Stomach (tissue), 9 donors: ENCODE data around the gene FHIP2A. TPM values are rescaled to one million over a fixed set of nuclear protein-coding genes. Genes with fewer than 3 reads are reported as not detected.
A peak's percentile ranks its signal among the peaks of the same experiment; 100 is the strongest.
"Not testable (repeated sequence)": the region's sequence is repeated elsewhere in the genome, so short reads cannot be mapped to it uniquely, and the experiment has no call there.

Experiments used
- DNase-seq, 2 donors: peaks; one replicate each; pipeline versions ENCODE4 v3.0.0 to v3.0.0-alpha.2; 2013 to 2019
- H3K27ac ChIP-seq, 5 donors: fragments of 200-600 bp in 4 of 5; sonication (generic) in 4 of 5; one replicate each; pipeline ENCODE4 v1.5.1; 2013 to 2019; ENCODE audit warnings: mild to moderate bottlenecking in 1 of 5, moderate library complexity in 1 of 5
- H3K27me3 ChIP-seq, 3 donors: fragments of 200-600 bp; sonication (generic); one replicate each; pipeline ENCODE4 v1.5.1; 2017 to 2019; ENCODE audit warnings: mixed run types in 1 of 3
- H3K36me3 ChIP-seq, 4 donors: fragments of 200-600 bp; sonication (generic); 1 replicate in 3 of 4; 2 replicates in 1 of 4; pipeline ENCODE4 v1.5.1; 2016 to 2019
- H3K4me1 ChIP-seq, 4 donors: fragments of 200-600 bp; sonication (generic); one replicate each; pipeline ENCODE4 v1.5.1; 2016 to 2019
- H3K4me3 ChIP-seq, 4 donors: fragments of 200-600 bp; sonication (generic) in 3 of 4; one replicate each; pipeline ENCODE4 v1.5.1; 2016 to 2019; ENCODE audit warnings: mild to moderate bottlenecking in 1 of 4
- H3K9me3 ChIP-seq, 4 donors: fragments of 200-600 bp; sonication (generic); one replicate each; pipeline ENCODE4 v1.5.1; 2016 to 2019
- EP300 ChIP-seq: sonication (generic); formaldehyde crosslinking; IDR thresholded peaks from one replicate; pipeline ENCODE4 v1.6.1; 2017; ENCODE audit warnings: antibody characterized with exemption
- POLR2A ChIP-seq, 4 donors: fragments of 450-650 bp; IDR thresholded peaks; one replicate each; pipeline ENCODE4 v1.6.1; 2016; ENCODE audit warnings: antibody characterized with exemption in 4 of 4, control low read depth in 2 of 4, mild to moderate bottlenecking in 1 of 4, moderate library complexity in 1 of 4
- POLR2AphosphoS5 ChIP-seq, 3 donors: sonication (generic); formaldehyde crosslinking; IDR thresholded peaks; one replicate each; pipeline ENCODE4 v1.6.1; 2016; ENCODE audit warnings: antibody characterized with exemption in 3 of 3
- WGBS, 5 donors: extraction: QIAGEN DNeasy Blood & Tissue Kit in 3 of 5; methylation state at CpG; one replicate each; pipeline versions ENCODE4 v1.1.5 to v1.1.7; 2013 to 2018; 5-methylcytosine and 5-hydroxymethylcytosine counted together
- intact Hi-C: fragments of 100-400 bp; cut with DNase I; formaldehyde crosslinking; loops from one replicate; pipeline ENCODE4 v1.15.1; 2023; ENCODE audit warnings: low total_unique reads
- polyA plus RNA-seq, 3 donors: library from polyadenylated mRNA; stranded (reverse); fragments of 200-250 nt; gene quantifications; one replicate each; pipeline ENCODE4 v1.2.3, GENCODE V29; 2013
- total RNA-seq, 5 donors: library from RNA; depleted of rRNA; stranded (reverse); fragments of >200 nt; gene quantifications; one replicate each; pipeline versions ENCODE4 v1.1.0 to v1.2.3, GENCODE V29; 2014 to 2016
- TF ChIP-seq, protein P1 (sequence below), 7 experiments: fragments of 450-650 bp in 4 of 7; fragments of 200-600 bp in 3 of 7; sonication (generic) in 3 of 7; IDR thresholded peaks; one replicate each; pipeline ENCODE4 v1.5.1; 2016 to 2019; ENCODE audit warnings: antibody characterized with exemption in 7 of 7, control low read depth in 2 of 7, mild to moderate bottlenecking in 1 of 7
- donor health status: healthy with polysubstance abuse.
- donor health status: Bipolar disorder and iron deficiency.
- donor health status: healthy.

Gene FHIP2A
- total and polyA plus RNA-seq, 8 donors: 0.87 to 264 (median 10.5) TPM

DNA sequence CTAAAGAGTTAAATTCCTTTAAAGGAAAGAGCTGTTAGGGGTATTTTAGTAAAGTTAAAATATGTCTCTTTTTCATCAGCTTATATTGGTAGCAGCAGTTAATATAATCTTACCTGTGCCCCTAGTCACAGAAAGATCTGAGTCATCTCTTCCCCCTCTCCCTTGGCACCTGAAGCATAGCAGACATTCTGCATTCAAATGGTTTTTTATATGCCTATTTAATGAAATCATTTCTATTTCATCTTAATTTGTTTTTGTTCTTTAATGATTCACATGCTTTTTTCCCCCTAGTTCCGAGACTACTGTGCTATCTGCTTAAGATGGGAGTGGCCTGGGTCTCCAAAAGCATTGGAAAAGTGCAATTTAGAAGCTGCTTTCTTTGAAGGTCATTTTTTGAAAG lies 33.3 kb downstream of the FHIP2A start:
- H3K4me3 ChIP-seq: no peak overlapping the region
- H3K4me1 ChIP-seq: peaks cover 0 to 28% (median 5%) of the 10 kb centered on the region in 4 donors
- no peak overlapping the region for H3K27ac ChIP-seq
- intact Hi-C loops: no loop called here
- no peaks in the 10 kb centered on the region for H3K27me3 ChIP-seq
- no peaks in the 10 kb centered on the region for H3K9me3 ChIP-seq
- 93 to 95% (median 94%) methylated on average over 1 of the region's 1 CpG for WGBS, 5 donors
- TF ChIP-seq POLR2A (IDR thresholded peaks at IDR 0.05): no peak
- no peak for TF ChIP-seq EP300
- TF ChIP-seq, protein P1, sequence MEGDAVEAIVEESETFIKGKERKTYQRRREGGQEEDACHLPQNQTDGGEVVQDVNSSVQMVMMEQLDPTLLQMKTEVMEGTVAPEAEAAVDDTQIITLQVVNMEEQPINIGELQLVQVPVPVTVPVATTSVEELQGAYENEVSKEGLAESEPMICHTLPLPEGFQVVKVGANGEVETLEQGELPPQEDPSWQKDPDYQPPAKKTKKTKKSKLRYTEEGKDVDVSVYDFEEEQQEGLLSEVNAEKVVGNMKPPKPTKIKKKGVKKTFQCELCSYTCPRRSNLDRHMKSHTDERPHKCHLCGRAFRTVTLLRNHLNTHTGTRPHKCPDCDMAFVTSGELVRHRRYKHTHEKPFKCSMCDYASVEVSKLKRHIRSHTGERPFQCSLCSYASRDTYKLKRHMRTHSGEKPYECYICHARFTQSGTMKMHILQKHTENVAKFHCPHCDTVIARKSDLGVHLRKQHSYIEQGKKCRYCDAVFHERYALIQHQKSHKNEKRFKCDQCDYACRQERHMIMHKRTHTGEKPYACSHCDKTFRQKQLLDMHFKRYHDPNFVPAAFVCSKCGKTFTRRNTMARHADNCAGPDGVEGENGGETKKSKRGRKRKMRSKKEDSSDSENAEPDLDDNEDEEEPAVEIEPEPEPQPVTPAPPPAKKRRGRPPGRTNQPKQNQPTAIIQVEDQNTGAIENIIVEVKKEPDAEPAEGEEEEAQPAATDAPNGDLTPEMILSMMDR (IDR thresholded peaks at IDR 0.05): no peak
- TF ChIP-seq POLR2AphosphoS5 (IDR thresholded peaks at IDR 0.05): no peak
- no peak for DNase-seq
- peaks cover 30 to 97% (median 93%) of the 10 kb centered on the region in 4 donors for H3K36me3 ChIP-seq

DNA sequence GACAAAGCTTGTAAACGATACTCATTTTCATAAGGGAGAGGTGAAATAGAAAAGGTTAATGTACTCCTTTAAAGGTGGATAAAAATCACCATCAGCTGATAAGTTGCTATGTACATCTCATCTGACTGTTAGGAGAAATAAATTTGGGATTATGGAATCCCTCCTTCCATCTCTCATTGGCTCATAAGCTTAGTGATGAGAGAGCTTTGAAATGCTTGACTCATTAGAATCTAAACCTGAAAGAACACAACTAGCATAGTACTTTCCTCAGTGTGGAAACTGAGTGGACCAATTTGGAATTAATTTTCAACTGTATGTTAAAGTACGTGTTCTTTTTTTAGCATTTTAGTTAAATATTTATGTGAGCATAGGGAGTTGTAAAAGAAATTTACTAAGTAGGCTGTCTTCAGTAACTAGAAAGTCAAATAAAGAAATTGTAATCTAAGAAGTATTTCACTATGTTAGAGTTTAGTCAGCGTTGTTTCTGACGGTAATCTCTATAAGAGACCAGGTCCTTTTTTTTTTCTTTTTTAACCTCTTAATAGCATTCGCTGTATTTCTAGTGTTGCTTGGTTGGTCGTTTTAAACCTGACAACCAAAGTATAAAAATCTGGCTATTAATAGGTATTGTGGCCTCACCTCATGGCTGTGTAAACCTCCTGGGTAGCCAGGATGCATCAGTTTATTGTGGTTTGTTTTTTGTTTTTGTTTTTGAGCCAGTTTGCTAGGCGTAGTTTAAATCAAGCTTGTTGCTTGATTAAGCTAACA lies 34.4 kb downstream of the FHIP2A start:
- no peak for DNase-seq
- Histone ChIP-seq H3K27ac (peak overlapping the region in 1 of 5 donors; percentile 18), H3K4me1 (peaks cover 0 to 28% (median 5%) of the 10 kb centered on the region in 4 donors), H3K4me3 (no peak overlapping the region), H3K9me3 (no peaks in the 10 kb centered on the region), H3K36me3 (peaks cover 31 to 97% (median 93%) of the 10 kb centered on the region in 4 donors), H3K27me3 (no peaks in the 10 kb centered on the region)
- TF ChIP-seq POLR2A (IDR thresholded peaks at IDR 0.05) (no peak), POLR2AphosphoS5 (IDR thresholded peaks at IDR 0.05) (no peak), EP300 (no peak)
- TF ChIP-seq, protein P1 (IDR thresholded peaks at IDR 0.05): no peak
- intact Hi-C loops: no loop called here
- WGBS, 5 donors: 60 to 72% (median 63%) methylated on average over 7 of the region's 7 CpGs

DNA sequence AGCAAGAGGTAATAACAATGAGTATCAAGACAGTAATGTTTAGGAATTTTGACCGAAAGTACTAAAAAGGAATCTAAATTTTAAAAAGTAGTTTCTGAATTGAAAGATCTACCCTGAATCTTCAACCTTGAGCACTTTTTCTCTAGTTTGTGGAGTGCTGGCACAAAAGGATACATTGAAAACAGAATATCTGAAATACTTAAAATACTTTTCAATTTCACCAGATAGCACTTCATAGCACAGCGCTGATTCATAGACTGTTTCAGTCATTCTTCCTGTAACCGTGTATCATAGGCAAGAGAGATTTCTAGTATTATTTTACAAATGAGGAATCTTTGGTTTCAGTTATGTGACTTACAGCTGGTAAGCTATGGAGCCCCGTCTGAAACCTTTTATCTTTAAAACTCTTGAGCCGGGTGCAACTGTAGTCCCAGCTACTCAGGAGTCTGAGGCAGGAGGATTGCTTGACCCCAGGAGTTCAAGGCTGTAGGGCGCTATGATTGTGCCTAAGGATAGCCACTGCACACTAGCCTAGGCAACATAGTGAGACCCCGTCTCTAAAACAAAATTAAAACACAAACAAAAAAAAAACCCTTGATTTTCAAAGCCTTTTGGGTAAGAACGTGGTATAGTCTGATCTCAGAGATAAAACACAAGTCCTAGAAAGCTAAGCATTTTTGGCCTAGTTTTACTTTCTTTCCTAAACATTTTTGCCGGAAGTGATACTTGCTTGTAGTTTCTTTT lies 35.1 kb downstream of the FHIP2A start:
- 82 to 84% (median 82%) methylated on average over 9 of the region's 9 CpGs for WGBS, 5 donors
- intact Hi-C loops: no loop called here
- peaks cover 33 to 97% (median 94%) of the 10 kb centered on the region in 4 donors for H3K36me3 ChIP-seq

DNA sequence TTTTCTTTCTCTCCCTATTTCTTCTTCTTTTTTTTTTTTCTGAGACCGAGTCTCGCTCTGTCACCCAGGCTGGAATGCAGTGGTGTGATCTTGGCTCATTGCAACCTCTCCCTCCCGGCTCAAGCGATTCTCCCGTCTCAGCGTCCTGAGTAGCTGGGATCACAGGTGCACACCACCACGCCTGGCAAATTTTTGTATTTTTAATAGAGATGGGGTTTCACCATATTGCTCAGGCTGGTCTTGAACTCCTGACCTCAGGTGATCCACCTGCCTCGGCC lies 35.6 kb downstream of the FHIP2A start:
- H3K4me3 ChIP-seq, intact Hi-C loops, DNase-seq, H3K27me3 ChIP-seq, H3K9me3 ChIP-seq, H3K27ac ChIP-seq: not testable (repeated sequence)
- 92 to 98% (median 94%) methylated on average over 8 of the region's 8 CpGs for WGBS, 5 donors
- peaks cover 28 to 97% (median 94%) of the 10 kb centered on the region in 4 donors for H3K36me3 ChIP-seq
- peaks cover 0 to 28% (median 5%) of the 10 kb centered on the region in 4 donors for H3K4me1 ChIP-seq

More for the DNA sequence above, 35.1 kb downstream of the FHIP2A start:
- Histone ChIP-seq H3K4me3 (no peak overlapping the region), H3K27ac (no peak overlapping the region), H3K4me1 (peaks cover 0 to 28% (median 5%) of the 10 kb centered on the region in 4 donors), H3K9me3 (no peaks in the 10 kb centered on the region), H3K27me3 (no peaks in the 10 kb centered on the region)
- DNase-seq: no peak
- TF ChIP-seq POLR2AphosphoS5 (IDR thresholded peaks at IDR 0.05) (no peak), EP300 (no peak), POLR2A (IDR thresholded peaks at IDR 0.05) (no peak)
- TF ChIP-seq, protein P1 (IDR thresholded peaks at IDR 0.05): no peak
